Muscle layer of duodenum (tissue), 2 donors: Measurements from ENCODE around the gene PIGM.

Experiments used
- H3K27ac ChIP-seq: one replicate; pipeline ENCODE4 v1.7.0; 2013; ENCODE audit warnings: mild to moderate bottlenecking, low read length
- H3K27me3 ChIP-seq: one replicate; pipeline ENCODE4 v1.7.0; 2013; ENCODE audit warnings: low read depth, mild to moderate bottlenecking, control low read depth, low read length
- H3K36me3 ChIP-seq, 2 donors: one replicate each; pipeline ENCODE4 v1.7.0; 2013; ENCODE audit warnings: low read length in 2 of 2, control low read depth in 1 of 2, mild to moderate bottlenecking in 1 of 2; ENCODE audit not compliant: insufficient read depth in 2 of 2, control insufficient read depth in 1 of 2
- H3K4me1 ChIP-seq, 2 donors: one replicate each; pipeline ENCODE4 v1.7.0; 2013; ENCODE audit warnings: low read length in 2 of 2, mild to moderate bottlenecking in 2 of 2, control low read depth in 1 of 2, moderate library complexity in 1 of 2; ENCODE audit not compliant: insufficient read depth in 2 of 2, control insufficient read depth in 1 of 2
- H3K4me3 ChIP-seq, 2 donors: one replicate each; pipeline ENCODE4 v1.7.0; 2013; ENCODE audit warnings: low read length in 2 of 2, low read depth in 1 of 2, mild to moderate bottlenecking in 1 of 2
- H3K9me3 ChIP-seq, 2 donors: one replicate each; pipeline ENCODE4 v1.7.0; 2013; ENCODE audit warnings: low read length in 2 of 2, control low read depth in 1 of 2, mild to moderate bottlenecking in 1 of 2; ENCODE audit not compliant: control insufficient read depth in 1 of 2
- donor health status: healthy.

Gene PIGM

GRCh38 chr1:160040476-160040875 lies 8.7 kb upstream of the PIGM start:
- Histone ChIP-seq H3K27me3 (no peaks in the 10 kb centered on the region), H3K9me3 (no peaks in the 10 kb centered on the region), H3K36me3 (no peaks in the 10 kb centered on the region), H3K4me3 (no peak overlapping the region), H3K4me1 (no peaks in the 10 kb centered on the region), H3K27ac (no peak overlapping the region)

- peaks cover 11 to 14% of the 10 kb centered on the region in 2 donors for H3K4me1 ChIP-seq
- H3K4me3 ChIP-seq = peak overlapping the region; percentile 81 to 94
- H3K36me3 ChIP-seq = no peaks in the 10 kb centered on the region
- no peaks in the 10 kb centered on the region for H3K9me3 ChIP-seq
- no peaks in the 10 kb centered on the region for H3K27me3 ChIP-seq
- H3K27ac ChIP-seq = peak overlapping the region; percentile 53
Observed at GRCh38 chr1:160032165-160032820, 503 bp upstream of the PIGM start.

GRCh38 chr1:160030657-160031364 lies 979 bp downstream of the PIGM start:
- H3K27me3 ChIP-seq = no peaks in the 10 kb centered on the region
- no peaks in the 10 kb centered on the region for H3K36me3 ChIP-seq
- peaks cover 11 to 14% of the 10 kb centered on the region in 2 donors for H3K4me1 ChIP-seq
- peak overlapping the region; percentile 81 to 94 for H3K4me3 ChIP-seq
- H3K27ac ChIP-seq = peak overlapping the region; percentile 53
- H3K9me3 ChIP-seq = no peaks in the 10 kb centered on the region

GRCh38 chr1:160028426-160028825 lies 3.4 kb downstream of the PIGM start:
- Histone ChIP-seq H3K27ac (no peak overlapping the region), H3K4me1 (peaks cover 21 to 24% of the 10 kb centered on the region in 2 donors), H3K36me3 (no peaks in the 10 kb centered on the region), H3K4me3 (no peak overlapping the region), H3K9me3 (no peaks in the 10 kb centered on the region), H3K27me3 (no peaks in the 10 kb centered on the region)

- H3K4me3 ChIP-seq = no peak overlapping the region
- peaks cover 16 to 17% of the 10 kb centered on the region in 2 donors for H3K4me1 ChIP-seq
- no peaks in the 10 kb centered on the region for H3K36me3 ChIP-seq
- no peak overlapping the region for H3K27ac ChIP-seq
- no peaks in the 10 kb centered on the region for H3K9me3 ChIP-seq
- H3K27me3 ChIP-seq = no peaks in the 10 kb centered on the region
Observed at GRCh38 chr1:160025314-160025713, 6.5 kb downstream of the PIGM start.

GRCh38 chr1:160024195-160024905 lies 7.4 kb downstream of the PIGM start:
- H3K27ac ChIP-seq = no peak overlapping the region
- no peak overlapping the region for H3K4me3 ChIP-seq
- H3K27me3 ChIP-seq = no peaks in the 10 kb centered on the region
- H3K36me3 ChIP-seq = no peaks in the 10 kb centered on the region
- peaks cover 10 to 11% of the 10 kb centered on the region in 2 donors for H3K4me1 ChIP-seq
- H3K9me3 ChIP-seq = no peaks in the 10 kb centered on the region

- Histone ChIP-seq H3K9me3 (no peaks in the 10 kb centered on the region), H3K4me3 (no peak overlapping the region), H3K27ac (no peak overlapping the region), H3K27me3 (no peaks in the 10 kb centered on the region), H3K36me3 (no peaks in the 10 kb centered on the region), H3K4me1 (peaks cover 11 to 15% of the 10 kb centered on the region in 2 donors)
Observed at GRCh38 chr1:160022330-160023310, 9.2 kb downstream of the PIGM start.

- Histone ChIP-seq H3K27me3 (no peaks in the 10 kb centered on the region), H3K9me3 (no peaks in the 10 kb centered on the region), H3K4me1 (peaks cover 11 to 15% of the 10 kb centered on the region in 2 donors), H3K4me3 (no peak overlapping the region), H3K27ac (no peak overlapping the region), H3K36me3 (no peaks in the 10 kb centered on the region)
Observed at GRCh38 chr1:160021376-160022074, 10.3 kb downstream of the PIGM start.

- no peaks in the 10 kb centered on the region for H3K27me3 ChIP-seq
- H3K27ac ChIP-seq = no peak overlapping the region
- peaks cover 11 to 15% of the 10 kb centered on the region in 2 donors for H3K4me1 ChIP-seq
- no peaks in the 10 kb centered on the region for H3K36me3 ChIP-seq
- H3K4me3 ChIP-seq = no peak overlapping the region
- H3K9me3 ChIP-seq = no peaks in the 10 kb centered on the region
Observed at GRCh38 chr1:160020196-160020595, 11.6 kb downstream of the PIGM start.

- no peaks in the 10 kb centered on the region for H3K36me3 ChIP-seq
- no peaks in the 10 kb centered on the region for H3K27me3 ChIP-seq
- H3K4me3 ChIP-seq = no peak overlapping the region
- H3K9me3 ChIP-seq = no peaks in the 10 kb centered on the region
- H3K4me1 ChIP-seq = peaks cover 6 to 7% of the 10 kb centered on the region in 2 donors
- H3K27ac ChIP-seq = no peak overlapping the region
Observed at GRCh38 chr1:160018900-160019299, 12.9 kb downstream of the PIGM start.
